Measurements from ENCODE around the gene STMP1.

DNA sequence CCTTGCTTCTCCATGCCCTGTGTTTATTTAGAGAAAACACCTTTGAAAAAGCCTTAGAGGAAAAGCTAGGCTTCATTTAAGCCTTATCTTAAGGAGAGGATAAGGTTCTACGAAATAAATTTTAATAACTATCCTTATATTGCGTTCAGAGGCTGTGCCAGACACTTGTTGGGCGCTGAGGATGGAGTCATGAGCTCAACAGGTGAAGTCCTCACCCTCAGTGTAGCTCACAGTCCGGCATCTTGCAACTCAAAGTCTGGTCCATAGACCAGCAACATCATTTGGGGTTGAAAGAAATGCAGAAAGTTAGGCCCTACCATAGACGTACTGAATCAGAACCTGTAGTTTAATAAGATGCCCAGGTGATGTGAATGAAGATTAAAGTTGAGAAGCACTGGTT lies 3.8 kb upstream of the STMP1 start:
- TF ChIP-seq, protein P1, sequence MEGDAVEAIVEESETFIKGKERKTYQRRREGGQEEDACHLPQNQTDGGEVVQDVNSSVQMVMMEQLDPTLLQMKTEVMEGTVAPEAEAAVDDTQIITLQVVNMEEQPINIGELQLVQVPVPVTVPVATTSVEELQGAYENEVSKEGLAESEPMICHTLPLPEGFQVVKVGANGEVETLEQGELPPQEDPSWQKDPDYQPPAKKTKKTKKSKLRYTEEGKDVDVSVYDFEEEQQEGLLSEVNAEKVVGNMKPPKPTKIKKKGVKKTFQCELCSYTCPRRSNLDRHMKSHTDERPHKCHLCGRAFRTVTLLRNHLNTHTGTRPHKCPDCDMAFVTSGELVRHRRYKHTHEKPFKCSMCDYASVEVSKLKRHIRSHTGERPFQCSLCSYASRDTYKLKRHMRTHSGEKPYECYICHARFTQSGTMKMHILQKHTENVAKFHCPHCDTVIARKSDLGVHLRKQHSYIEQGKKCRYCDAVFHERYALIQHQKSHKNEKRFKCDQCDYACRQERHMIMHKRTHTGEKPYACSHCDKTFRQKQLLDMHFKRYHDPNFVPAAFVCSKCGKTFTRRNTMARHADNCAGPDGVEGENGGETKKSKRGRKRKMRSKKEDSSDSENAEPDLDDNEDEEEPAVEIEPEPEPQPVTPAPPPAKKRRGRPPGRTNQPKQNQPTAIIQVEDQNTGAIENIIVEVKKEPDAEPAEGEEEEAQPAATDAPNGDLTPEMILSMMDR (optimal IDR thresholded peaks at IDR 0.05 in 1 of 3, IDR thresholded peaks at IDR 0.05 in 1 of 3, conservative IDR thresholded peaks at IDR 0.05 in 1 of 3; ENCODE audit: extremely low read depth in 1 of 3, insufficient read depth in 2 of 3, low read length in 3 of 3): no peak
- TF ChIP-seq EZH2 (IDR thresholded peaks at IDR 0.05; ENCODE audit: low read length): no peak

All from keratinocyte (primary cell).